BLaER1 treated with 17β-estradiol and CSF1 and Interleukin-3, amounts not matched to agents 10 nM and 100 nM (cell line): ENCODE results near the gene CKB.

ENCODE experiments used
- H3K27ac ChIP-seq, 11 experiments: shearing (Covaris generic); formaldehyde crosslinking; 2 replicates each; pipeline ENCODE4 v1.8.1; 2022
- H3K27me3 ChIP-seq, 11 experiments: shearing (Covaris generic); formaldehyde crosslinking; 2 replicates each; pipeline ENCODE4 v1.8.1; 2022
- H3K36me3 ChIP-seq, 11 experiments: shearing (Covaris generic); formaldehyde crosslinking; 2 replicates each; pipeline ENCODE4 v1.8.1; 2022
- H3K4me1 ChIP-seq, 10 experiments: shearing (Covaris generic); formaldehyde crosslinking; 2 replicates each; pipeline ENCODE4 v1.8.1; 2022
- H3K4me2 ChIP-seq, 11 experiments: shearing (Covaris generic); formaldehyde crosslinking; 2 replicates each; pipeline ENCODE4 v1.8.1; 2022
- H3K4me3 ChIP-seq, 10 experiments: shearing (Covaris generic); formaldehyde crosslinking; 2 replicates each; pipeline ENCODE4 v1.8.1; 2022
- H3K9ac ChIP-seq, 11 experiments: shearing (Covaris generic); formaldehyde crosslinking; 2 replicates each; pipeline ENCODE4 v1.8.1; 2022
- H3K9me3 ChIP-seq, 11 experiments: shearing (Covaris generic); formaldehyde crosslinking; replicated peaks in 1 of 11; 2 replicates each; pipeline ENCODE4 v1.8.1; 2022
- H4K20me1 ChIP-seq, 11 experiments: shearing (Covaris generic); formaldehyde crosslinking; 2 replicates each; pipeline ENCODE4 v1.8.1; 2022
- Cebpa-rat ChIP-seq, 11 experiments: shearing (Covaris generic); IDR thresholded peaks; 2 replicates each; pipeline ENCODE4 v1.8.1; 2022

The CKB gene

DNA sequence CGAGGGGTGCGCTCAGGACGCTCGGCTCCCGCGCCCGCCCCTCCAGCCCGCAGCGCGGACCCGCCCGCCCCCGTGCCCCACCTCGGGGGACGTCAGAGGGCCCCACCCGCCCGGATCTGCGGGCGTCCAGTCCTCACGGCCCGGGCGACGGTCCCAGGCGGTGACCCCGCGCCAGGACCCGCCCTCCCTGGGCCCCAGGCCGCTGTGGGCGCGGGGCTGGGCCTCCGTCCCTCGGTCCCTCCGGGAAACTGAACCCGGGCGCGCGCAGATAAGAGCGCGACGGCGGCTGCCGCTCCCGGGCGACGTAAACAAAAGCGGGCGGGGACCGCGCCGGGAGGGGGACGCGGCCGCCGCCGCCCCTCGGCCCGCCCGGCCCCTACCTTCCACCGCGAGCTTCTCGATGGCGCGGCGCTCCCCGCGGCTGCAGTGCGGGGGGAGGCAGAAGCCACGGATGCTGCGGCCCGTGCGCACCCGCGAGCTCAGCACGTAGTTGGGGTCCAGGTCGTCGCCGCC, 1.1 kb downstream of the CKB start:
- H3K36me3 ChIP-seq = no peaks in the 10 kb centered on the region
- no peak for TF ChIP-seq Cebpa-rat (IDR thresholded peaks at IDR 0.05)
- H3K4me2 ChIP-seq = peak overlapping the region; percentile 79 to 90 (median 86)
- H3K27ac ChIP-seq = peak overlapping the region in 7 of 11 experiments; percentile 17 to 67 (median 44); a peak in 7 of 22 replicates
- H4K20me1 ChIP-seq = peaks cover 0 to 83% (median 26%) of the 10 kb centered on the region in 11 experiments; a peak in 18 of 22 replicates
- H3K4me3 ChIP-seq = peak overlapping the region; percentile 51 to 69 (median 60)
- H3K9ac ChIP-seq = peak overlapping the region; percentile 45 to 76 (median 67); a peak in 19 of 22 replicates
- 0 out of 22 replicates have a peak, but pooled peaks cover 0 to 9% (median 0%) of the 10 kb centered on the region in 11 experiments for H3K9me3 ChIP-seq
- peaks cover 43 to 64% (median 50%) of the 10 kb centered on the region in 10 experiments for H3K4me1 ChIP-seq
- peaks cover 29 to 57% (median 45%) of the 10 kb centered on the region in 11 experiments for H3K27me3 ChIP-seq

- no peaks in the 10 kb centered on the region for H3K36me3 ChIP-seq
- 0 out of 22 replicates have a peak, but pooled peaks cover 0 to 9% (median 0%) of the 10 kb centered on the region in 11 experiments for H3K9me3 ChIP-seq
- no peak for TF ChIP-seq Cebpa-rat (IDR thresholded peaks at IDR 0.05)
- peak overlapping the region in 8 of 11 experiments; percentile 14 to 67 (median 46); a peak in 9 of 22 replicates for H3K27ac ChIP-seq
- H3K27me3 ChIP-seq = peaks cover 29 to 50% (median 45%) of the 10 kb centered on the region in 11 experiments
- H3K4me3 ChIP-seq = peak overlapping the region; percentile 51 to 69 (median 60)
- peaks cover 0 to 83% (median 26%) of the 10 kb centered on the region in 11 experiments; a peak in 17 of 22 replicates for H4K20me1 ChIP-seq
- H3K4me2 ChIP-seq = peak overlapping the region; percentile 79 to 90 (median 86)
- H3K4me1 ChIP-seq = peaks cover 36 to 64% (median 43%) of the 10 kb centered on the region in 10 experiments
- peak overlapping the region; percentile 45 to 76 (median 67); a peak in 20 of 22 replicates for H3K9ac ChIP-seq
These were observed 1.8 kb downstream of the CKB start for GRCh38 chr14:103520657-103521437.

DNA sequence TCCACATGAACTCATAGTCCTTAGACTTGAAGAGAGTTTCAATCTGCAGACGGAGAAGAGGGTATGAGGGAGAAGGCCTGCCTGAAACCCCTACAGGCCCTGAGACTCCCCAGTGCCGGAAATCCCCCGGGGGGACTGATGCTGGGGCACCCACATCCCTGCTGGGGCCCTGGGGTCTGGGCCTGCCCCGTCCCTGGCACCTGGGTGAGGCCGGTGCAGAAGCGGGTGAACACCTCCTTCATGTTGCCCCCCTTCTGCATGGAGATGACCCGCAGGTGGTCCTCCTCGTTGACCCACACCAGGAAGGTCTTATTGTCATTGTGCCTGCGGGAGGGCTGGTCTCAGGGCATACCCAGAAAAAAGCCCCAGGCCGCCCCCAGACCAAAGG, 2.4 kb downstream of the CKB start:
- Histone ChIP-seq H3K27ac (peak overlapping the region in 1 of 11 experiments; percentile 43; a peak in 1 of 22 replicates), H3K27me3 (peaks cover 29 to 49% (median 45%) of the 10 kb centered on the region in 11 experiments), H3K4me2 (peak overlapping the region; percentile 79 to 90 (median 86)), H3K9me3 (0 out of 22 replicates have a peak, but pooled peaks cover 0 to 9% (median 0%) of the 10 kb centered on the region in 11 experiments), H4K20me1 (peaks cover 0 to 86% (median 26%) of the 10 kb centered on the region in 11 experiments; a peak in 18 of 22 replicates), H3K4me3 (peak overlapping the region in 9 of 10 experiments; percentile 51 to 69 (median 60); a peak in 13 of 20 replicates), H3K4me1 (peaks cover 32 to 70% (median 46%) of the 10 kb centered on the region in 10 experiments), H3K36me3 (no peaks in the 10 kb centered on the region), H3K9ac (peak overlapping the region in 8 of 11 experiments; percentile 45 to 69 (median 66); a peak in 14 of 22 replicates)
- no peak for TF ChIP-seq Cebpa-rat (IDR thresholded peaks at IDR 0.05)

GRCh38 chr14:103519837-103520212, 2.8 kb downstream of the CKB start:
- Histone ChIP-seq H3K4me1 (peaks cover 32 to 75% (median 50%) of the 10 kb centered on the region in 10 experiments), H3K27ac (no peak overlapping the region), H3K4me2 (peak overlapping the region; percentile 79 to 90 (median 86)), H3K9me3 (0 out of 22 replicates have a peak, but pooled peaks cover 0 to 9% (median 0%) of the 10 kb centered on the region in 11 experiments), H4K20me1 (peaks cover 0 to 87% (median 30%) of the 10 kb centered on the region in 11 experiments; a peak in 18 of 22 replicates), H3K36me3 (no peaks in the 10 kb centered on the region; a peak in 1 of 22 replicates), H3K4me3 (no peak overlapping the region), H3K27me3 (peaks cover 29 to 46% (median 44%) of the 10 kb centered on the region in 11 experiments), H3K9ac (peak overlapping the region in 3 of 11 experiments; percentile 35 to 69 (median 68); a peak in 3 of 22 replicates)
- no peak for TF ChIP-seq Cebpa-rat (IDR thresholded peaks at IDR 0.05)

DNA sequence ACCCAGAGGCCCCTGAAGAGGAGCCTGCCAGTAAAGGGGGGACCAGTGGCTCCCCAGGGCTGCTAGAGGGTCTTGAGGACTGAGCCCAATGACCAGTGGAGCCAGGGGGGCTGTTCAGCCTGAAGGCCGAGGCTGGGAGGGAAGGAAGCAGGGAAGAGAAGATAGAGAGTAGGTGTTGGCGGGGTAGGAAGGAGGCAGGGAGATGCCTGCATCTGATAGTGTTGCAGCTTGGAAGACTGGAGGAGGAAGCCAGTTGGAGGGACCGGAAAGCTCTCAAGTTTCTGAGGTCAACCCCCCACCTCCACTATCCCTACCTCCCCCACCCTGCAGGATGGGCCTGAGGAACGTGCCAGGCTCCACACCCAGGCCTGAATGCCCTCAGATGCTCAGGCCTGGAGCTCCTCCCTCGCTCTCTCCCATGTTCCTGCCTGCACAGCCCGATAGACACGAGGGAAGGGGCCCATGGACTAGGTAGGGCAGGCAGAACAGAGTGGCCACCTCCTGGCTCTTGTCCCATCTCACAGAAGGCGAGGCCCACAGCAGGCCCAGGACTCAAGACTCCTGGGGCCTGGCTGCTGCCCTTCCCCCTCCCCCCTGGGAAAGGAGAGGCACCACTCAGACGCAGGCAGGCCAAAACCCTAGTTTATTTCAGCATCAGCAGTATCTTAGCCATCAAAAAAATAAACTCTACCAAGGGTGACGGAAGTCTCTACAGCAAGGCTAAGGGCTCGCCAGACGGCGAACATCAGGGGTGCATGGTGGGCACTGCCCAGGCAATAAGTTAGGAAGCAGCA, 3.4 kb downstream of the CKB start:
- TF ChIP-seq Cebpa-rat (IDR thresholded peaks at IDR 0.05) = no peak
- peaks cover 29 to 41% (median 39%) of the 10 kb centered on the region in 11 experiments for H3K27me3 ChIP-seq
- peak overlapping the region in 3 of 11 experiments; percentile 17 to 43 (median 34); a peak in 5 of 22 replicates for H3K27ac ChIP-seq
- peak overlapping the region in 1 of 10 experiments; percentile 9; a peak in 1 of 20 replicates for H3K4me3 ChIP-seq
- H3K36me3 ChIP-seq = no peaks in the 10 kb centered on the region; a peak in 1 of 22 replicates
- peak overlapping the region; percentile 79 to 90 (median 86) for H3K4me2 ChIP-seq
- 0 out of 22 replicates have a peak, but pooled peaks cover 0 to 9% (median 0%) of the 10 kb centered on the region in 11 experiments for H3K9me3 ChIP-seq
- H3K4me1 ChIP-seq = peaks cover 32 to 80% (median 56%) of the 10 kb centered on the region in 10 experiments
- peak overlapping the region in 5 of 11 experiments; percentile 35 to 69 (median 44); a peak in 8 of 22 replicates for H3K9ac ChIP-seq
- H4K20me1 ChIP-seq = peaks cover 0 to 85% (median 32%) of the 10 kb centered on the region in 11 experiments; a peak in 18 of 22 replicates

GRCh38 chr14:103518422-103519042, 4.1 kb downstream of the CKB start:
- Histone ChIP-seq H3K4me1 (peaks cover 35 to 87% (median 60%) of the 10 kb centered on the region in 10 experiments), H3K27ac (peak overlapping the region in 2 of 11 experiments; percentile 34 to 43; a peak in 3 of 22 replicates), H3K9ac (peak overlapping the region in 7 of 11 experiments; percentile 7 to 58 (median 41); a peak in 10 of 22 replicates), H3K27me3 (peaks cover 22 to 34% (median 32%) of the 10 kb centered on the region in 11 experiments), H3K4me3 (peak overlapping the region in 1 of 10 experiments; percentile 9; a peak in 1 of 20 replicates), H4K20me1 (peaks cover 0 to 85% (median 33%) of the 10 kb centered on the region in 11 experiments; a peak in 17 of 22 replicates), H3K9me3 (0 out of 22 replicates have a peak, but pooled peaks cover 0 to 9% (median 0%) of the 10 kb centered on the region in 11 experiments), H3K36me3 (peaks cover 0 to 3% (median 0%) of the 10 kb centered on the region in 11 experiments; a peak in 1 of 22 replicates), H3K4me2 (peak overlapping the region; percentile 79 to 90 (median 86))
- TF ChIP-seq Cebpa-rat (IDR thresholded peaks at IDR 0.05) = no peak

DNA sequence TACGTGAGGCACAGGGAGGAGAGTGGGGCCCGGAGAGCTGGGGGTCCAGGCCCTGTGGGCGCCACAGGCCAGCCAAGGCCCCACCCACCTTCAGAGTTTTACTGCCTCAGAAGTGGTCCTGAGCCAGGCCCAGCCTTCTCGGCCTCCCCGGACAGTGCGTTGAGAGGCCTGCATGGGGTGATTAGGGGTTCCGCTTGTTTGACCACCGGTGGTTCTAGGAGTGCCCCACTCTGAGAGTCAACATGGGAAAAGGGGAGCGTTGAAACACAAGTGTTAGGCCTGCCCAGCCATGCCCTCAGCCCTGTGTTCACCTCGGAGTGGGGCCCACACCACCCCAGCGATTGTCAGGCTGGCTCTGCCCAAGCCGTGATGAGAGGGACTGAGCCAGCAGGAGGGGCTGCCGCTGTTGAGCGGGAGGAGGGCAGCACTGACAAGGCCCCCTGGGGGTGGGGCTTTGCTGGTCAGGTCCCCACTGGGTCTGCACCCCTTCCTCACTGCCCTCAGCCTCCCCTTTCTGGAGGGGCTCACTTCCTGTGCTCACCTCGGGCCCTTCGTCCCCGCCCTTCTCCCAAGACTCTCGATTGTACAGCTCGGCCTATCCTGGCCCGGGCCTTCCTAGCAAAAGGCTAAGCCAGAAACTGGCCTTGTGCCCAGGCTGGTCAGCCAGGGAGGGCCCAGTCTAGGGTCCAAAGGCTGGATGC, 4.8 kb downstream of the CKB start:
- H3K27me3 ChIP-seq = peaks cover 15 to 27% (median 25%) of the 10 kb centered on the region in 11 experiments
- peaks cover 41 to 89% (median 62%) of the 10 kb centered on the region in 10 experiments for H3K4me1 ChIP-seq
- no peak for TF ChIP-seq Cebpa-rat (IDR thresholded peaks at IDR 0.05)
- H3K9ac ChIP-seq = peak overlapping the region in 7 of 11 experiments; percentile 7 to 58 (median 35); a peak in 8 of 22 replicates
- no peak overlapping the region for H3K4me3 ChIP-seq
- H3K36me3 ChIP-seq = peaks cover 0 to 3% (median 0%) of the 10 kb centered on the region in 11 experiments; a peak in 1 of 22 replicates
- peak overlapping the region in 5 of 11 experiments; percentile 79 to 87 (median 86); a peak in 4 of 22 replicates for H3K4me2 ChIP-seq
- H3K27ac ChIP-seq = no peak overlapping the region
- H4K20me1 ChIP-seq = peaks cover 0 to 86% (median 28%) of the 10 kb centered on the region in 11 experiments; a peak in 17 of 22 replicates
- 0 out of 22 replicates have a peak, but pooled peaks cover 0 to 3% (median 0%) of the 10 kb centered on the region in 11 experiments for H3K9me3 ChIP-seq
